Liver (tissue), 9 donors: Measurements from ENCODE around the gene CRADD. TPM values are rescaled to one million over a fixed set of nuclear protein-coding genes. Genes with fewer than 3 reads are reported as not detected.

Experiments
- DNase-seq: peaks from one replicate; pipeline ENCODE4 v3.0.0-alpha.2; 2017; ENCODE audit warnings: low spot score
- H3K27ac ChIP-seq, 2 donors: one replicate each; pipeline ENCODE4 v1.7.0; 2013; ENCODE audit warnings: inconsistent platforms in 2 of 2, low read length in 2 of 2, control low read depth in 1 of 2, low read depth in 1 of 2, mild to moderate bottlenecking in 1 of 2
- H3K27me3 ChIP-seq, 4 donors: one replicate each; pipeline versions ENCODE4 v1.6.1 to v1.7.0; 2013; ENCODE audit warnings: low read length in 3 of 4, inconsistent platforms in 1 of 4, mild to moderate bottlenecking in 1 of 4, moderate library complexity in 1 of 4; ENCODE audit not compliant: control insufficient read depth in 4 of 4, insufficient read depth in 4 of 4
- H3K36me3 ChIP-seq, 4 donors: one replicate each; pipeline versions ENCODE4 v1.6.1 to v1.7.0; 2013; ENCODE audit warnings: low read length in 3 of 4, mild to moderate bottlenecking in 3 of 4, low read depth in 1 of 4, moderate library complexity in 1 of 4; ENCODE audit not compliant: control insufficient read depth in 4 of 4, insufficient read depth in 3 of 4
- H3K4me1 ChIP-seq, 4 donors: one replicate each; pipeline versions ENCODE4 v1.6.1 to v1.7.0; 2013; ENCODE audit warnings: low read length in 3 of 4, mild to moderate bottlenecking in 3 of 4, moderate library complexity in 1 of 4; ENCODE audit not compliant: control insufficient read depth in 4 of 4, insufficient read depth in 4 of 4
- H3K4me3 ChIP-seq, 3 donors: one replicate each; pipeline versions ENCODE4 v1.6.1 to v1.7.0; 2013; ENCODE audit warnings: low read length in 3 of 3, control low read depth in 1 of 3, low read depth in 1 of 3, mild to moderate bottlenecking in 1 of 3
- H3K9ac ChIP-seq, 2 donors: one replicate each; pipeline ENCODE4 v1.7.0; 2013; ENCODE audit warnings: low read length in 2 of 2, mild to moderate bottlenecking in 2 of 2, moderate library complexity in 2 of 2, control low read depth in 1 of 2, low read depth in 1 of 2
- H3K9me3 ChIP-seq, 4 donors: one replicate each; pipeline versions ENCODE4 v1.6.1 to v1.7.0; 2013; ENCODE audit warnings: low read length in 3 of 4; ENCODE audit not compliant: control insufficient read depth in 4 of 4
- EGR1 ChIP-seq, 2 donors: IDR thresholded peaks; 2 replicates each; pipeline ENCODE4 v1.6.1; 2016 to 2018; ENCODE audit warnings: antibody characterized with exemption in 2 of 2, low read depth in 2 of 2
- FOXA1 ChIP-seq: IDR thresholded peaks from 2 replicates; pipeline ENCODE4 v1.6.1; 2016; ENCODE audit warnings: antibody characterized with exemption
- FOXA2 ChIP-seq: IDR thresholded peaks from 2 replicates; pipeline ENCODE4 v1.6.1; 2016; ENCODE audit warnings: antibody characterized with exemption
- GABPA ChIP-seq, 2 donors: IDR thresholded peaks in 1 of 2; conservative IDR thresholded peaks in 1 of 2; 2 replicates each; pipeline ENCODE4 v1.6.1; 2016; ENCODE audit warnings: antibody characterized with exemption in 2 of 2, mild to moderate bottlenecking in 1 of 2, moderate library complexity in 1 of 2
- HNF4A ChIP-seq, 2 donors: conservative IDR thresholded peaks; 2 replicates each; pipeline ENCODE4 v1.6.1; 2016; ENCODE audit warnings: antibody characterized with exemption in 2 of 2, mild to moderate bottlenecking in 2 of 2
- HNF4G ChIP-seq: IDR thresholded peaks from 2 replicates; pipeline ENCODE4 v1.6.1; 2016; ENCODE audit warnings: antibody characterized with exemption
- JUND ChIP-seq, 2 donors: IDR thresholded peaks; 2 replicates each; pipeline ENCODE4 v1.6.1; 2016; ENCODE audit warnings: antibody characterized with exemption in 2 of 2
- MAX ChIP-seq: IDR thresholded peaks from 2 replicates; pipeline ENCODE4 v1.6.1; 2016; ENCODE audit warnings: antibody characterized with exemption
- NR2F2 ChIP-seq: IDR thresholded peaks from 2 replicates; pipeline ENCODE4 v1.6.1; 2016; ENCODE audit warnings: antibody characterized with exemption
- RAD21 ChIP-seq, 2 donors: IDR thresholded peaks; 2 replicates each; pipeline ENCODE4 v1.6.1; 2016; ENCODE audit warnings: antibody characterized with exemption in 2 of 2, mild to moderate bottlenecking in 2 of 2
- RXRA ChIP-seq, 2 donors: IDR thresholded peaks; 2 replicates each; pipeline ENCODE4 v1.6.1; 2017 to 2018; ENCODE audit warnings: antibody characterized with exemption in 2 of 2, mild to moderate bottlenecking in 1 of 2
- SP1 ChIP-seq: IDR thresholded peaks from 2 replicates; pipeline ENCODE4 v1.6.1; 2018; ENCODE audit warnings: antibody characterized with exemption, mild to moderate bottlenecking
- TAF1 ChIP-seq: conservative IDR thresholded peaks from 2 replicates; pipeline ENCODE4 v1.6.1; 2016; ENCODE audit warnings: antibody characterized with exemption, mild to moderate bottlenecking
- YY1 ChIP-seq: IDR thresholded peaks from 2 replicates; pipeline ENCODE4 v1.6.1; 2016; ENCODE audit warnings: antibody characterized with exemption, mild to moderate bottlenecking
- ZBTB33 ChIP-seq: IDR thresholded peaks from 2 replicates; pipeline ENCODE4 v1.6.1; 2016; ENCODE audit warnings: antibody characterized with exemption
- WGBS: extraction: QIAGEN DNeasy Blood & Tissue Kit; methylation state at CpG from one replicate; pipeline ENCODE4 v1.1.7; 2013; 5-methylcytosine and 5-hydroxymethylcytosine counted together
- polyA plus RNA-seq, 2 donors: library from polyadenylated mRNA; stranded (reverse) in 1 of 2; unstranded in 1 of 2; fragments of 200-250 nt in 1 of 2; fragments of >200 nt in 1 of 2; fragmentation: Nextera tagmentation in 1 of 2; extraction: Ambion mirVana in 1 of 2; gene quantifications; one replicate each; pipeline versions ENCODE4 v1.2.1 to v1.2.3, GENCODE V29; 2013 to 2015
- total RNA-seq, 2 donors: library from RNA; depleted of rRNA; stranded (reverse); fragments of >200 nt; gene quantifications; one replicate each; pipeline ENCODE4 v1.2.3, GENCODE V29; 2014
- TF ChIP-seq, protein P1 (sequence below): fragments of 150-350 bp; IDR thresholded peaks from 2 replicates; pipeline ENCODE4 v1.5.1; 2017; ENCODE audit warnings: improper control_type of control experiment, low read depth, low read length; ENCODE audit not compliant: missing input control
- TF ChIP-seq, protein P2 (sequence below): IDR thresholded peaks from 2 replicates; pipeline ENCODE4 v1.6.1; 2016; ENCODE audit warnings: antibody characterized with exemption
- TF ChIP-seq, protein P3 (sequence below): IDR thresholded peaks from 2 replicates; pipeline ENCODE4 v1.6.1; 2016; ENCODE audit warnings: antibody characterized with exemption, mild to moderate bottlenecking
- donor health status: healthy.
- donor health status: healthy.
- donor health status: healthy.
- donor health status: healthy.
- donor health status: healthy.

CRADD gene
- total and polyA plus RNA-seq, 4 donors, result 19.4 to 48.9 (median 29.6) TPM

GRCh38 chr12:93684716-93685115 is 7.5 kb downstream of the CRADD start:
- no peak for DNase-seq
- Histone ChIP-seq H3K27ac (no peak overlapping the region), H3K4me1 (peaks cover 0 to 3% (median 2%) of the 10 kb centered on the region in 4 donors), H3K9me3 (no peaks in the 10 kb centered on the region), H3K27me3 (no peaks in the 10 kb centered on the region), H3K4me3 (no peak overlapping the region), H3K9ac (no peak overlapping the region), H3K36me3 (peaks cover 0 to 3% (median 0%) of the 10 kb centered on the region in 4 donors)
- TF ChIP-seq, protein P1, sequence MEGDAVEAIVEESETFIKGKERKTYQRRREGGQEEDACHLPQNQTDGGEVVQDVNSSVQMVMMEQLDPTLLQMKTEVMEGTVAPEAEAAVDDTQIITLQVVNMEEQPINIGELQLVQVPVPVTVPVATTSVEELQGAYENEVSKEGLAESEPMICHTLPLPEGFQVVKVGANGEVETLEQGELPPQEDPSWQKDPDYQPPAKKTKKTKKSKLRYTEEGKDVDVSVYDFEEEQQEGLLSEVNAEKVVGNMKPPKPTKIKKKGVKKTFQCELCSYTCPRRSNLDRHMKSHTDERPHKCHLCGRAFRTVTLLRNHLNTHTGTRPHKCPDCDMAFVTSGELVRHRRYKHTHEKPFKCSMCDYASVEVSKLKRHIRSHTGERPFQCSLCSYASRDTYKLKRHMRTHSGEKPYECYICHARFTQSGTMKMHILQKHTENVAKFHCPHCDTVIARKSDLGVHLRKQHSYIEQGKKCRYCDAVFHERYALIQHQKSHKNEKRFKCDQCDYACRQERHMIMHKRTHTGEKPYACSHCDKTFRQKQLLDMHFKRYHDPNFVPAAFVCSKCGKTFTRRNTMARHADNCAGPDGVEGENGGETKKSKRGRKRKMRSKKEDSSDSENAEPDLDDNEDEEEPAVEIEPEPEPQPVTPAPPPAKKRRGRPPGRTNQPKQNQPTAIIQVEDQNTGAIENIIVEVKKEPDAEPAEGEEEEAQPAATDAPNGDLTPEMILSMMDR, result no peak
- no peak for TF ChIP-seq ZBTB33
- TF ChIP-seq, protein P2, sequence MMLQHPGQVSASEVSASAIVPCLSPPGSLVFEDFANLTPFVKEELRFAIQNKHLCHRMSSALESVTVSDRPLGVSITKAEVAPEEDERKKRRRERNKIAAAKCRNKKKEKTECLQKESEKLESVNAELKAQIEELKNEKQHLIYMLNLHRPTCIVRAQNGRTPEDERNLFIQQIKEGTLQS, result no peak
- no peak for TF ChIP-seq FOXA2
- TF ChIP-seq RXRA (IDR thresholded peaks at IDR 0.05), result no peak
- no peak for TF ChIP-seq RAD21 (IDR thresholded peaks at IDR 0.05)
- no peak for TF ChIP-seq FOXA1
- TF ChIP-seq GABPA (IDR thresholded peaks at IDR 0.05 in 1 of 2, conservative IDR thresholded peaks at IDR 0.05 in 1 of 2), result no peak
- TF ChIP-seq YY1, result no peak
- no peak for TF ChIP-seq TAF1
- no peak for TF ChIP-seq SP1
- no peak for TF ChIP-seq MAX
- TF ChIP-seq HNF4G, result no peak
- TF ChIP-seq HNF4A (conservative IDR thresholded peaks at IDR 0.05), result no peak
- TF ChIP-seq JUND (IDR thresholded peaks at IDR 0.05), result no peak
- no peak for TF ChIP-seq EGR1 (IDR thresholded peaks at IDR 0.05; ENCODE audit: low read depth in 2 of 2)
- TF ChIP-seq, protein P3, sequence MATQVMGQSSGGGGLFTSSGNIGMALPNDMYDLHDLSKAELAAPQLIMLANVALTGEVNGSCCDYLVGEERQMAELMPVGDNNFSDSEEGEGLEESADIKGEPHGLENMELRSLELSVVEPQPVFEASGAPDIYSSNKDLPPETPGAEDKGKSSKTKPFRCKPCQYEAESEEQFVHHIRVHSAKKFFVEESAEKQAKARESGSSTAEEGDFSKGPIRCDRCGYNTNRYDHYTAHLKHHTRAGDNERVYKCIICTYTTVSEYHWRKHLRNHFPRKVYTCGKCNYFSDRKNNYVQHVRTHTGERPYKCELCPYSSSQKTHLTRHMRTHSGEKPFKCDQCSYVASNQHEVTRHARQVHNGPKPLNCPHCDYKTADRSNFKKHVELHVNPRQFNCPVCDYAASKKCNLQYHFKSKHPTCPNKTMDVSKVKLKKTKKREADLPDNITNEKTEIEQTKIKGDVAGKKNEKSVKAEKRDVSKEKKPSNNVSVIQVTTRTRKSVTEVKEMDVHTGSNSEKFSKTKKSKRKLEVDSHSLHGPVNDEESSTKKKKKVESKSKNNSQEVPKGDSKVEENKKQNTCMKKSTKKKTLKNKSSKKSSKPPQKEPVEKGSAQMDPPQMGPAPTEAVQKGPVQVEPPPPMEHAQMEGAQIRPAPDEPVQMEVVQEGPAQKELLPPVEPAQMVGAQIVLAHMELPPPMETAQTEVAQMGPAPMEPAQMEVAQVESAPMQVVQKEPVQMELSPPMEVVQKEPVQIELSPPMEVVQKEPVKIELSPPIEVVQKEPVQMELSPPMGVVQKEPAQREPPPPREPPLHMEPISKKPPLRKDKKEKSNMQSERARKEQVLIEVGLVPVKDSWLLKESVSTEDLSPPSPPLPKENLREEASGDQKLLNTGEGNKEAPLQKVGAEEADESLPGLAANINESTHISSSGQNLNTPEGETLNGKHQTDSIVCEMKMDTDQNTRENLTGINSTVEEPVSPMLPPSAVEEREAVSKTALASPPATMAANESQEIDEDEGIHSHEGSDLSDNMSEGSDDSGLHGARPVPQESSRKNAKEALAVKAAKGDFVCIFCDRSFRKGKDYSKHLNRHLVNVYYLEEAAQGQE, result no peak
- TF ChIP-seq NR2F2, result no peak
- WGBS, result 75% methylated on average over 4 of the region's 4 CpGs
